Urinary bladder (tissue), 4 donors: Measurements from ENCODE around the gene LRRC8B. TPM values are rescaled to one million over a fixed set of nuclear protein-coding genes. Genes with fewer than 3 reads are reported as not detected.
"Not testable (repeated sequence)": the region's sequence is repeated elsewhere in the genome, so short reads cannot be mapped to it uniquely, and the experiment has no call there.

ENCODE experiments used
- DNase-seq: peaks from one replicate; pipeline ENCODE4 v3.0.0-alpha.2; 2015; ENCODE audit errors: extremely low spot score
- H3K27ac ChIP-seq: one replicate; pipeline ENCODE4 v1.5.1; 2013; ENCODE audit warnings: low read depth, mild to moderate bottlenecking, moderate library complexity
- H3K36me3 ChIP-seq: one replicate; pipeline ENCODE4 v1.6.1; 2013; ENCODE audit warnings: mild to moderate bottlenecking, moderate library complexity; ENCODE audit not compliant: insufficient read depth
- H3K4me1 ChIP-seq: one replicate; pipeline ENCODE4 v1.6.1; 2013; ENCODE audit warnings: mild to moderate bottlenecking, moderate library complexity; ENCODE audit not compliant: insufficient read depth
- H3K4me3 ChIP-seq: one replicate; pipeline ENCODE4 v1.5.1; 2013; ENCODE audit warnings: low read depth, low read length
- WGBS: extraction: QIAGEN DNeasy Blood & Tissue Kit; methylation state at CpG from one replicate; pipeline ENCODE4 v1.1.7; 2013; 5-methylcytosine and 5-hydroxymethylcytosine counted together
- polyA plus RNA-seq: library from polyadenylated mRNA; stranded (reverse); fragments of 200-250 nt; gene quantifications from one replicate; pipeline ENCODE4 v1.2.3, GENCODE V29; 2013
- total RNA-seq: library from RNA; depleted of rRNA; stranded (reverse); fragments of >200 nt; gene quantifications from one replicate; pipeline ENCODE4 v1.2.3, GENCODE V29; 2014
- donor health status: healthy with polysubstance abuse.
- donor health status: healthy.

The LRRC8B gene
- total and polyA plus RNA-seq, 2 donors: 1.8 to 7.0 TPM

GRCh38 chr1:89531480-89532139 is 7.0 kb downstream of the LRRC8B start:
- Histone ChIP-seq H3K27ac (no peak overlapping the region), H3K4me3 (no peak overlapping the region), H3K4me1 (no peaks in the 10 kb centered on the region), H3K36me3 (no peaks in the 10 kb centered on the region)
- no peak for DNase-seq
- 65% methylated on average over 3 of the region's 3 CpGs for WGBS

GRCh38 chr1:89532228-89532627 is 7.6 kb downstream of the LRRC8B start:
- H3K4me1 ChIP-seq: no peaks in the 10 kb centered on the region
- no peak for DNase-seq
- H3K4me3 ChIP-seq: no peak overlapping the region
- 87% methylated on average over 4 of the region's 4 CpGs for WGBS
- H3K27ac ChIP-seq: no peak overlapping the region
- no peaks in the 10 kb centered on the region for H3K36me3 ChIP-seq

- Histone ChIP-seq H3K4me3 (no peak overlapping the region), H3K27ac (no peak overlapping the region), H3K4me1 (no peaks in the 10 kb centered on the region), H3K36me3 (no peaks in the 10 kb centered on the region)
- WGBS: 64% methylated on average over 1 of the region's 1 CpG
- no peak for DNase-seq
These were observed 8.2 kb downstream of the LRRC8B start for GRCh38 chr1:89532866-89533265.

GRCh38 chr1:89535537-89535936 is 10.9 kb downstream of the LRRC8B start:
- H3K4me1 ChIP-seq: no peaks in the 10 kb centered on the region
- H3K4me3 ChIP-seq: no peak overlapping the region
- WGBS: 98% methylated on average over 2 of the region's 2 CpGs
- no peak overlapping the region for H3K27ac ChIP-seq
- no peak for DNase-seq
- H3K36me3 ChIP-seq: no peaks in the 10 kb centered on the region

GRCh38 chr1:89536555-89537341 is 12.1 kb downstream of the LRRC8B start:
- Histone ChIP-seq H3K4me3 (no peak overlapping the region), H3K36me3 (no peaks in the 10 kb centered on the region), H3K4me1 (no peaks in the 10 kb centered on the region), H3K27ac (no peak overlapping the region)
- 94% methylated on average over 5 of the region's 5 CpGs for WGBS
- no peak for DNase-seq

GRCh38 chr1:89538361-89538760 is 13.7 kb downstream of the LRRC8B start:
- Histone ChIP-seq H3K4me3 (no peak overlapping the region), H3K4me1 (no peaks in the 10 kb centered on the region), H3K36me3 (no peaks in the 10 kb centered on the region), H3K27ac (no peak overlapping the region)
- no peak for DNase-seq
- WGBS: 80% methylated on average over 2 of the region's 2 CpGs

GRCh38 chr1:89539128-89539527 is 14.5 kb downstream of the LRRC8B start:
- 89% methylated on average over 3 of the region's 3 CpGs for WGBS
- Histone ChIP-seq H3K27ac (no peak overlapping the region), H3K36me3 (no peaks in the 10 kb centered on the region), H3K4me3 (no peak overlapping the region), H3K4me1 (no peaks in the 10 kb centered on the region)
- DNase-seq: no peak

- H3K36me3 ChIP-seq: no peaks in the 10 kb centered on the region
- H3K4me3 ChIP-seq: no peak overlapping the region
- H3K4me1 ChIP-seq: no peaks in the 10 kb centered on the region
- no peak for DNase-seq
- 74% methylated on average over 4 of the region's 4 CpGs for WGBS
- no peak overlapping the region for H3K27ac ChIP-seq
These were observed 15.9 kb downstream of the LRRC8B start for GRCh38 chr1:89540406-89540970.

- 82% methylated on average over 1 of the region's 1 CpG for WGBS
- DNase-seq: no peak
- Histone ChIP-seq H3K27ac (no peak overlapping the region), H3K4me3 (no peak overlapping the region), H3K4me1 (no peaks in the 10 kb centered on the region), H3K36me3 (no peaks in the 10 kb centered on the region)
These were observed 17.7 kb downstream of the LRRC8B start for GRCh38 chr1:89542345-89542744.

- DNase-seq, H3K4me1 ChIP-seq, H3K36me3 ChIP-seq, H3K4me3 ChIP-seq, H3K27ac ChIP-seq: not testable (repeated sequence)
- 96% methylated on average over 1 of the region's 1 CpG for WGBS
These were observed 19.0 kb downstream of the LRRC8B start for GRCh38 chr1:89543632-89544031.

- no peak for DNase-seq
- peaks cover 1% of the 10 kb centered on the region for H3K4me1 ChIP-seq
- H3K36me3 ChIP-seq: no peaks in the 10 kb centered on the region
- no peak overlapping the region for H3K27ac ChIP-seq
- no peak overlapping the region for H3K4me3 ChIP-seq
- WGBS: 71% methylated on average over 6 of the region's 6 CpGs
These were observed 20.8 kb downstream of the LRRC8B start for GRCh38 chr1:89545264-89546038.

GRCh38 chr1:89546082-89546889 is 21.7 kb downstream of the LRRC8B start:
- Histone ChIP-seq H3K36me3 (no peaks in the 10 kb centered on the region), H3K4me1 (peaks cover 1% of the 10 kb centered on the region), H3K4me3 (no peak overlapping the region), H3K27ac (no peak overlapping the region)
- WGBS: 96% methylated on average over 3 of the region's 3 CpGs
- no peak for DNase-seq
